ENCODE data around the gene CTNND2. TPM values are rescaled to one million over a fixed set of nuclear protein-coding genes. Genes with fewer than 3 reads are reported as not detected.

The CTNND2 gene
- total RNA-seq, 1 experiment from 2014 or later: 7.0 TPM

DNA sequence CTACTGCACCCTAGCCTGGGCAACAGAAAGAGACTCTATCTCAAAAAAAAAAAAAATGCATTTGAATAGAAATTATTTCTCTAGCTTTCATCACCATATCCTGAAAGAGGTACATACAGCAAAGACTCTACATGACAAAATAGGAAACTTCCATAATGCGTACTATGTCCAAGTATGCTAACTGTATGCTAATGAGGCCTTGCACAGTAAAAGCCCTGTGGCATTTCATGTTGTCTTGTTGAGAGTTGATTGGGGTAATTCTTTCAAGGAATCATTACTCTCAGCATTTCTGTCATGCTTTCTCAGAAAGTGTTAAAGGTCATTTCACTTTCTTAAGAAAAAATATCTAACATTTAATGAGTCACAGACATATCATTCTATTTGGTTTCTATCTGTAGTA, 393.4 kb downstream of the CTNND2 start:
- no peak overlapping the region for H4K5ac ChIP-seq (ENCODE audit: insufficient read length, low read depth, low read length)
- H4K8ac ChIP-seq (replicated peaks; ENCODE audit: insufficient read length, low read depth, low read length): no peak overlapping the region
- no peak overlapping the region for H2BK15ac ChIP-seq (ENCODE audit: low read depth, low read length)
- Mint-ChIP-seq H3K4me3 (no peak overlapping the region), H3K4me1 (peaks cover 18 to 37% of the 10 kb centered on the region in 2 experiments), H3K9me3 (no peaks in the 10 kb centered on the region), H3K27me3 (ENCODE audit: low read depth) (no peaks in the 10 kb centered on the region), H3K36me3 (ENCODE audit: insufficient read depth in 1 of 3, low read depth in 3 of 3) (no peaks in the 10 kb centered on the region), H3K27ac (no peak overlapping the region)
- H2AK5ac ChIP-seq (ENCODE audit: insufficient read length, low read length): no peak overlapping the region
- no peak overlapping the region for H3K14ac ChIP-seq (ENCODE audit: insufficient read depth, low read length)
- H2BK120ac ChIP-seq (ENCODE audit: low read depth, low read length, poor library complexity, severe bottlenecking): no peak overlapping the region
- no peak overlapping the region for H3K4ac ChIP-seq (ENCODE audit: low read depth, low read length)
- no peaks in the 10 kb centered on the region; the same call in 1 of the 2 replicates for H3K4me1 ChIP-seq (ENCODE audit: insufficient read depth, low read length)
- DNase-seq: no peak
- H2BK12ac ChIP-seq (ENCODE audit: insufficient read length, low read depth, low read length): no peak overlapping the region
- no peak overlapping the region for H2BK20ac ChIP-seq (ENCODE audit: low read depth, low read length, poor library complexity, severe bottlenecking)
- no peaks in the 10 kb centered on the region for H3K79me2 ChIP-seq (ENCODE audit: insufficient read depth, low read length)
- H3K23me2 ChIP-seq (ENCODE audit: insufficient read length, low read depth, low read length, poor library complexity, severe bottlenecking): no peaks in the 10 kb centered on the region
- H3K9ac ChIP-seq (ENCODE audit: extremely low read depth, insufficient read length, low read length): no peak overlapping the region
- no peaks in the 10 kb centered on the region for H3K79me1 ChIP-seq (ENCODE audit: insufficient read depth, low read depth, low read length, poor library complexity, severe bottlenecking)
- TF ChIP-seq, protein P1, sequence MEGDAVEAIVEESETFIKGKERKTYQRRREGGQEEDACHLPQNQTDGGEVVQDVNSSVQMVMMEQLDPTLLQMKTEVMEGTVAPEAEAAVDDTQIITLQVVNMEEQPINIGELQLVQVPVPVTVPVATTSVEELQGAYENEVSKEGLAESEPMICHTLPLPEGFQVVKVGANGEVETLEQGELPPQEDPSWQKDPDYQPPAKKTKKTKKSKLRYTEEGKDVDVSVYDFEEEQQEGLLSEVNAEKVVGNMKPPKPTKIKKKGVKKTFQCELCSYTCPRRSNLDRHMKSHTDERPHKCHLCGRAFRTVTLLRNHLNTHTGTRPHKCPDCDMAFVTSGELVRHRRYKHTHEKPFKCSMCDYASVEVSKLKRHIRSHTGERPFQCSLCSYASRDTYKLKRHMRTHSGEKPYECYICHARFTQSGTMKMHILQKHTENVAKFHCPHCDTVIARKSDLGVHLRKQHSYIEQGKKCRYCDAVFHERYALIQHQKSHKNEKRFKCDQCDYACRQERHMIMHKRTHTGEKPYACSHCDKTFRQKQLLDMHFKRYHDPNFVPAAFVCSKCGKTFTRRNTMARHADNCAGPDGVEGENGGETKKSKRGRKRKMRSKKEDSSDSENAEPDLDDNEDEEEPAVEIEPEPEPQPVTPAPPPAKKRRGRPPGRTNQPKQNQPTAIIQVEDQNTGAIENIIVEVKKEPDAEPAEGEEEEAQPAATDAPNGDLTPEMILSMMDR (conservative IDR thresholded peaks at IDR 0.05): no peak
- no peak overlapping the region for H3K56ac ChIP-seq (ENCODE audit: insufficient read length, low read depth, low read length)
- no peak overlapping the region for H2AFZ ChIP-seq (ENCODE audit: low read length)
- H3K27ac ChIP-seq (ENCODE audit: insufficient read length, low read depth, low read length): no peak overlapping the region
- no peak overlapping the region for H4K91ac ChIP-seq (ENCODE audit: insufficient read length, low read depth, low read length)
- H3K27me3 ChIP-seq (ENCODE audit: insufficient read depth, low read length): no peaks in the 10 kb centered on the region
- no CpG with 5 or more reads among the region's 1 CpG for WGBS (ENCODE audit: extremely low coverage, insufficient read length, low lambda C conversion rate)
- no peak overlapping the region for H3K23ac ChIP-seq (ENCODE audit: insufficient read length, low read depth, low read length)
- H3K18ac ChIP-seq (ENCODE audit: insufficient read length, low read depth, low read length): no peak overlapping the region
- H3K4me2 ChIP-seq (ENCODE audit: insufficient read depth, insufficient read length, low read length): no peak overlapping the region
- no peaks in the 10 kb centered on the region for H3K9me3 ChIP-seq (ENCODE audit: control insufficient read depth, low read depth, low read length)
- no peaks in the 10 kb centered on the region for H4K20me1 ChIP-seq (ENCODE audit: control insufficient read depth, insufficient read depth, insufficient read length)
- H3T11ph ChIP-seq (ENCODE audit: low read length): no peak overlapping the region
- H2BK5ac ChIP-seq (ENCODE audit: insufficient read length, low read length): no peak overlapping the region
